GM18951 (cell line): ENCODE data around the gene ALG10B.
"Not testable (repeated sequence)": the region's sequence is repeated elsewhere in the genome, so short reads cannot be mapped to it uniquely, and the experiment has no call there.

ENCODE experiments used
- POLR2A ChIP-seq: IDR thresholded peaks from 4 replicates; pipeline ENCODE4 v1.6.1; 2011; ENCODE audit warnings: mild to moderate bottlenecking; ENCODE audit not compliant: insufficient read length, insufficient read depth; ENCODE audit errors: extremely low read depth
- in situ Hi-C: fragments of 300-500 bp; cut with MboI; formaldehyde crosslinking; loops from one replicate; pipeline ENCODE4 v1.12.0; 2022; ENCODE audit warnings: low sequenced_read_pairs, mixed read lengths, inconsistent platforms; ENCODE audit not compliant: unreplicated experiment

The ALG10B gene

DNA sequence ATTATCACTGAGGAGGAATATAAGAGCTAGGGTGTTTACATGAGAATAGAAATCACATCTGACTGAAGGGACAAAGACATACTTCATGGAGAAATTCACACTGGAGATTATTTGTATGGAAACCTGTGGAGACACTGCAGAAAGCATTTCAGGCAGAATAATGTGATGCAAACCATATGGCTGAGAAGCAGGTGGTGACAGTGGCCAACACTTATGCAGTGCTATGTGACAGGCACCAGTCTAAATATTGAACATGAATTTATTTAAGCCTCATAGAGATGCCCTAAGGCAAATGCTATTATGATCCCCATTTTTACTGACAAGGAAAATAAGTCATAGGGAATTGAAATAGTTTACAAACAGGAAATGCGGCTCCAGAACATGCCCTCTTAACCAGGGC lies 16.2 kb downstream of the ALG10B start:
- in situ Hi-C loops = loop anchor here (25.0 kb wide), 2 partner anchors 579 to 954 kb away; partner anchors contain the start of gene CPNE8
- no peak for TF ChIP-seq POLR2A

DNA sequence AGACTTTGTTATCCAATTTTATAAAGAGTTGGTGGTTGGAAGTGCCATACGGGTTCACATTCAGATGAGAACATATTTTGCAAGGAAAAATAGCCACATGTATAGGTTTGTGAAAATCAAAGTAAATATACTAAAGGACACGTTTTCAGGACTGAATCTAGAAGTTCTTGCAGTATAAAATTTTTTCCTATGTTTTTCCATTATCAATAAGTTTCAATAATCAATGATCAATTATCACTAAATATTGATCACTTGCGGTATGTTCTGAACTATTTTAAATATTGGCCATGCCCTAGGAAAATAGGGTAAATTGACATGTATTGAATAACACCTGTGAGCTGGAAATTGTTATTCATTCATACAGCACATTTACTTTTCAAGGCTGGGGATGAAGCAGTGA lies 25.9 kb downstream of the ALG10B start:
- no peak for TF ChIP-seq POLR2A
- in situ Hi-C loops = loop anchor here (25.0 kb wide), 2 partner anchors 570 to 945 kb away; partner anchors contain the start of gene CPNE8

- in situ Hi-C loops = loop anchor here (25.0 kb wide), 2 partner anchors 569 to 944 kb away; partner anchors contain the start of gene CPNE8
Measured at GRCh38 chr12:38343256-38343655, 26.7 kb downstream of the ALG10B start.

- in situ Hi-C loops = loop anchor here (25.0 kb wide), 2 partner anchors 568 to 943 kb away; partner anchors contain the start of gene CPNE8
Measured at GRCh38 chr12:38343916-38344315, 27.3 kb downstream of the ALG10B start.

DNA sequence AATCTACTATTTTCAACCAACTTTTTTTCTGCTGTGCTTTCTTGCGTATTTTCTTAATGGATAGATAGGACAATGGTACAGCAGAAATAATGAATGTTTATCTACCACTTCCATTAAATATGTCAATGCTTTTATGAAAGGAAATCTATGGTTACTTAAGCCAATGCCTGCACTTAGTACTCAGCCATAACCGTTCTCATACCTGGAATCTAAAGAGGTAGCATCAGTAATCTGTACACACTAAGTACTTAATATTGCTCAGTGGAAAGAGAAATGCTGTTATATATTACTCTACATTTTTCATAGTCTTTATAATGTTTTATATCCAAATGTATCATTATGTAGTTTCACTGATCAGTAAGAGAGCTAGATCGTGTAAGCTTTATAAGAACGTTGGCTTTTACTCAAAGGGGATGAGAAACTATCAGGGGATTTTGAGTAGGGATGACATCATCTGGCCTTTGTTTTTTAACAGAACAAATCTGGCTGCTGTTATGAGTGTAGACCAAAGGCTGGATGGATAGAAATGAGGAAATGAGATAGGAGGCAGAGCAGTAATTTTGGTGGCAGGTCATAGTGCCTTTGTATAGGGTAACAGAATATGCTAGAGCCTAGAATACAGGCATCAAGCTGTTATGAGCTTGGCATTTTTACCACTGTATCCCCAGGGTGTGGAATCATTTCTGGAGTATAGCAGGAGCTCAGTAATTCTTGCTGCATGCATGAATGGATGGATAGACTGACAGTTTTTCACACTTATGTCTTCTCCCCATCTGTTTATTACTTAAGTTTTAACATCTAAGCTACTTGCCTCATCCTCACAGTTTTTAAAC lies 34.0 kb downstream of the ALG10B start:
- no peak for TF ChIP-seq POLR2A
- in situ Hi-C loops = no loop called here

DNA sequence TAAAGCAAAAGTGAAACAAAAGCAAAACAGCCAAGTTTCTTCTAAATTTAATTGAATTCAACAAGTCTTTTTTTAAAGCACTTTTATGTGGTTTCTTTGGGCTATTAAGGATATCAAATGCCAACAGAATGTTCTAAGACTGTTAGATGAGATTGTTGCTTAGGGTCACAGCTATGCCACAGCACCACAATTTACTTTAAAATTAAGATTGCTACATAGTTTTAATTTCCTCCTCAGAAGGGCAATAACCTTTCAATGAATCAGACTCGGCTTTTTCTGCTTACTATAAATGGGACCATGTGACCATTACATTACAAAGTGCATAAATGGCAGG lies 34.6 kb downstream of the ALG10B start:
- in situ Hi-C loops = not testable (repeated sequence)

GRCh38 chr12:38367506-38367905 lies 50.9 kb downstream of the ALG10B start:
- TF ChIP-seq POLR2A = no peak

GRCh38 chr12:38370311-38370710 lies 53.7 kb downstream of the ALG10B start:
- in situ Hi-C loops = no loop called here
- no peak for TF ChIP-seq POLR2A

More at GRCh38 chr12:38367506-38367905, 50.9 kb downstream of the ALG10B start:
- in situ Hi-C loops = no loop called here

DNA sequence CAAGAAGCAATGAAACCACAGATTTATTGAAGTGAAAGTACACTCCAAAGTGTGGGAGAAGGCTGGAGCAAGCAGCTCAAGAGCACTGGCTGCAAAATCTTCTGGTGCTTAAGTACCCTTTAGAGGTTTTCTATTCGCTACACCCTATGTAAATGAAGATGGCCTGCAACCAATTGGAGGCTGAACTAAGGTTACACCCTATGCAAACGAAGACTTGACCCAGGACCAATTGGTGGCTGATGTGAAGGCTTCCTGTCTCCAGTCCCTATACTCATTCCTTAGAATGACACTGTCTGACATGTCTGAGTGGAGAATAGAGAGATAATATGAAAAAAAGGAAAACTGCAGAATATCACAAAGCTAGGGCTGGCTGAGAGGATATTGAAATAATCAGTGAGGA lies 57.2 kb downstream of the ALG10B start:
- in situ Hi-C loops = no loop called here

DNA sequence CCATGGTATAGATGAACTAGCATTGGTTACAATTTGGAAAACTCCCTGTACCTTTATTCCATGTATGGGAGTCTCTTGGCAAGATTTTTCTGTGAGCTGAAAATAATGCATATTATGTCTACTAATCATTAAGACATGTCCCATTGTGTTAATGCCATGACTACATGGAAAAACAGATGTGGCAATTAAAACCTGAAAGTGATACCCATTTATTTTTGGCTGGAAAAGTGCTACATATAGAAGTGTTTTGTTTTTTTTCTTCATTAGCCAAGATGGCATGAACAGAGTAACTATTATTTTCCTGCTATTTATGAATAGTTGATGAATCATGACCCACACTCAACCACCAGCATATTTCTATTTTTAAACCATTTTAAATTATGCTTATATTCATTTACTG lies 58.2 kb downstream of the ALG10B start:
- in situ Hi-C loops = no loop called here
- no peak for TF ChIP-seq POLR2A

More for the DNA sequence above, 57.2 kb downstream of the ALG10B start:
- TF ChIP-seq POLR2A = no peak
